Activated CD8-positive, alpha-beta memory T cell treated with anti-CD3 and anti-CD28 coated beads, Interleukin-2, amount 10 ng/mL, durations not matched to agents 7 days and 5 days (primary cell): ENCODE data around the gene RHEB. TPM values are rescaled to one million over a fixed set of nuclear protein-coding genes. Genes with fewer than 3 reads are reported as not detected.

Source experiments
- ATAC-seq: fragments of 150-1000 bp; cut with Tn5 transposase; one replicate; pipeline ENCODE4 v1.10.0; 2021; ENCODE audit warnings: moderate library complexity
- CTCF ChIA-PET: fragments of 350-600 bp; sonication (Branson Sonifier 250); formaldehyde crosslinking; loops from one replicate; lab custom pipeline; 2021; ENCODE audit warnings: antibody characterized with exemption; lab: Charles Lee
- DNase-seq: peaks from one replicate; pipeline ENCODE4 v3.0.0-alpha.2; 2020
- H3K27ac Mint-ChIP-seq: one replicate; pipeline ENCODE4 v1.8.0; 2021; ENCODE audit warnings: mild to moderate bottlenecking, mixed read lengths
- H3K27me3 Mint-ChIP-seq: one replicate; pipeline ENCODE4 v1.8.0; 2021; ENCODE audit warnings: mixed read lengths
- H3K36me3 Mint-ChIP-seq: one replicate; pipeline ENCODE4 v1.8.0; 2021; ENCODE audit warnings: mild to moderate bottlenecking, mixed read lengths
- H3K4me1 Mint-ChIP-seq: one replicate; pipeline ENCODE4 v1.8.0; 2021; ENCODE audit warnings: mixed read lengths
- H3K4me3 Mint-ChIP-seq: one replicate; pipeline ENCODE4 v1.8.0; 2021; ENCODE audit warnings: mild to moderate bottlenecking, moderate library complexity, mixed read lengths
- H3K9me3 Mint-ChIP-seq: one replicate; pipeline ENCODE4 v1.8.0; 2022; ENCODE audit warnings: low read depth, mixed read lengths
- total RNA-seq, 2 experiments: library from RNA; stranded (reverse); gene quantifications; one replicate each; pipeline ENCODE4 v1.2.3, GENCODE V29; 2021

RHEB gene
- total RNA-seq, 2 experiments from 2014 or later = 66.2 to 73.0 TPM

GRCh38 chr7:151469281-151469680 lies 50.4 kb downstream of the RHEB start:
- no peak overlapping the region for H3K27ac Mint-ChIP-seq
- no peak for ATAC-seq
- H3K9me3 Mint-ChIP-seq = no peaks in the 10 kb centered on the region
- H3K36me3 Mint-ChIP-seq = peaks cover 79% of the 10 kb centered on the region
- H3K27me3 Mint-ChIP-seq = no peaks in the 10 kb centered on the region
- no peak overlapping the region for H3K4me3 Mint-ChIP-seq
- no peak for DNase-seq
- peaks cover 42% of the 10 kb centered on the region for H3K4me1 Mint-ChIP-seq
- CTCF ChIA-PET = no interaction called here

GRCh38 chr7:151468217-151469018 lies 51.3 kb downstream of the RHEB start:
- Mint-ChIP-seq H3K36me3 (peaks cover 79% of the 10 kb centered on the region), H3K4me1 (peaks cover 37% of the 10 kb centered on the region), H3K27ac (no peak overlapping the region), H3K27me3 (no peaks in the 10 kb centered on the region), H3K9me3 (peaks cover 6% of the 10 kb centered on the region), H3K4me3 (no peak overlapping the region)
- no peak for ATAC-seq
- CTCF ChIA-PET = no interaction called here
- DNase-seq = no peak

GRCh38 chr7:151465169-151465568 lies 54.5 kb downstream of the RHEB start:
- peaks cover 9% of the 10 kb centered on the region for H3K4me1 Mint-ChIP-seq
- H3K36me3 Mint-ChIP-seq = peaks cover 78% of the 10 kb centered on the region
- CTCF ChIA-PET = interaction anchor here (1.0 kb wide), 1 partner anchor 13 kb away, joined by 3 read pairs; no protein-coding TSS in a partner anchor
- DNase-seq (no peak), ATAC-seq (no peak)
- peaks cover under 1% of the 10 kb centered on the region for H3K27me3 Mint-ChIP-seq
- H3K9me3 Mint-ChIP-seq = peaks cover 16% of the 10 kb centered on the region
- H3K4me3 Mint-ChIP-seq = no peak overlapping the region
- no peak overlapping the region for H3K27ac Mint-ChIP-seq

GRCh38 chr7:151462306-151462779 lies 57.4 kb downstream of the RHEB start:
- DNase-seq (no peak), ATAC-seq (no peak)
- no peak overlapping the region for H3K4me3 Mint-ChIP-seq
- H3K9me3 Mint-ChIP-seq = peaks cover 16% of the 10 kb centered on the region
- no peak overlapping the region for H3K27ac Mint-ChIP-seq
- CTCF ChIA-PET = no interaction called here
- peaks cover 50% of the 10 kb centered on the region for H3K36me3 Mint-ChIP-seq
- H3K4me1 Mint-ChIP-seq = peaks cover 2% of the 10 kb centered on the region
- H3K27me3 Mint-ChIP-seq = peaks cover 16% of the 10 kb centered on the region

- peaks cover 16% of the 10 kb centered on the region for H3K9me3 Mint-ChIP-seq
- ATAC-seq (no peak), DNase-seq (no peak)
- peaks cover 16% of the 10 kb centered on the region for H3K27me3 Mint-ChIP-seq
- H3K36me3 Mint-ChIP-seq = peaks cover 46% of the 10 kb centered on the region
- H3K27ac Mint-ChIP-seq = no peak overlapping the region
- H3K4me3 Mint-ChIP-seq = no peak overlapping the region
- CTCF ChIA-PET = no interaction called here
- peaks cover 6% of the 10 kb centered on the region for H3K4me1 Mint-ChIP-seq
Observed at GRCh38 chr7:151461942-151462230, 57.8 kb downstream of the RHEB start.

- CTCF ChIA-PET = interaction anchor here (1.0 kb wide), 1 partner anchor 13 kb away, joined by 3 read pairs; no protein-coding TSS in a partner anchor
- Mint-ChIP-seq H3K4me1 (peaks cover 6% of the 10 kb centered on the region), H3K27me3 (peaks cover 16% of the 10 kb centered on the region), H3K9me3 (peaks cover 16% of the 10 kb centered on the region), H3K27ac (no peak overlapping the region), H3K36me3 (peaks cover 44% of the 10 kb centered on the region), H3K4me3 (no peak overlapping the region)
- DNase-seq = no peak
- ATAC-seq = no peak
Observed at GRCh38 chr7:151461096-151461941, 58.4 kb downstream of the RHEB start.

- Mint-ChIP-seq H3K9me3 (peaks cover 16% of the 10 kb centered on the region), H3K4me3 (no peak overlapping the region), H3K27me3 (peaks cover 16% of the 10 kb centered on the region), H3K36me3 (peaks cover 35% of the 10 kb centered on the region), H3K4me1 (peaks cover 11% of the 10 kb centered on the region), H3K27ac (no peak overlapping the region)
- ATAC-seq = no peak
- no peak for DNase-seq
- CTCF ChIA-PET = interaction anchor here (1.0 kb wide), 1 partner anchor 12 kb away, joined by 3 read pairs; no protein-coding TSS in a partner anchor
Observed at GRCh38 chr7:151460474-151460855, 59.2 kb downstream of the RHEB start.

- CTCF ChIA-PET = interaction anchor here (1.0 kb wide), 1 partner anchor 12 kb away, joined by 3 read pairs; no protein-coding TSS in a partner anchor
- Mint-ChIP-seq H3K4me3 (no peak overlapping the region), H3K9me3 (peaks cover 16% of the 10 kb centered on the region), H3K36me3 (peaks cover 30% of the 10 kb centered on the region), H3K27me3 (peaks cover 16% of the 10 kb centered on the region), H3K27ac (no peak overlapping the region), H3K4me1 (peaks cover 12% of the 10 kb centered on the region)
- no peak for ATAC-seq
- DNase-seq = no peak
Observed at GRCh38 chr7:151459726-151460473, 59.8 kb downstream of the RHEB start.

- peaks cover 22% of the 10 kb centered on the region for H3K27me3 Mint-ChIP-seq
- H3K9me3 Mint-ChIP-seq = peaks cover 3% of the 10 kb centered on the region
- CTCF ChIA-PET = interaction anchor here (1.1 to 1.5 kb wide), 2 partner anchors 9 to 48 kb away, joined by 3 to 7 read pairs; no protein-coding TSS in a partner anchor
- H3K36me3 Mint-ChIP-seq = peaks cover 10% of the 10 kb centered on the region
- H3K4me3 Mint-ChIP-seq = no peak overlapping the region
- peaks cover 17% of the 10 kb centered on the region for H3K4me1 Mint-ChIP-seq
- DNase-seq = no peak
- no peak overlapping the region for H3K27ac Mint-ChIP-seq
- ATAC-seq = no peak
Observed at GRCh38 chr7:151457534-151457933, 62.2 kb downstream of the RHEB start.

GRCh38 chr7:151456782-151457181 lies 62.9 kb downstream of the RHEB start:
- H3K36me3 Mint-ChIP-seq = peaks cover 4% of the 10 kb centered on the region
- no peak for DNase-seq
- no peak overlapping the region for H3K27ac Mint-ChIP-seq
- peaks cover 28% of the 10 kb centered on the region for H3K27me3 Mint-ChIP-seq
- no peaks in the 10 kb centered on the region for H3K9me3 Mint-ChIP-seq
- H3K4me3 Mint-ChIP-seq = no peak overlapping the region
- CTCF ChIA-PET = interaction anchor here (1.1 to 1.5 kb wide), 2 partner anchors 9 to 49 kb away, joined by 3 to 7 read pairs; no protein-coding TSS in a partner anchor
- ATAC-seq = no peak
- peaks cover 17% of the 10 kb centered on the region for H3K4me1 Mint-ChIP-seq

- Mint-ChIP-seq H3K36me3 (peaks cover 4% of the 10 kb centered on the region), H3K27me3 (peaks cover 29% of the 10 kb centered on the region), H3K4me1 (peaks cover 17% of the 10 kb centered on the region), H3K27ac (no peak overlapping the region), H3K9me3 (no peaks in the 10 kb centered on the region), H3K4me3 (no peak overlapping the region)
- ATAC-seq = no peak
- CTCF ChIA-PET = interaction anchor here (1.5 kb wide), 1 partner anchor 8 kb away, joined by 7 read pairs; no protein-coding TSS in a partner anchor
- no peak for DNase-seq
Observed at GRCh38 chr7:151456276-151456675, 63.4 kb downstream of the RHEB start.

GRCh38 chr7:151455690-151456089 lies 64.0 kb downstream of the RHEB start:
- Mint-ChIP-seq H3K27me3 (peaks cover 35% of the 10 kb centered on the region), H3K36me3 (peaks cover 2% of the 10 kb centered on the region), H3K27ac (no peak overlapping the region), H3K9me3 (no peaks in the 10 kb centered on the region), H3K4me3 (no peak overlapping the region), H3K4me1 (peaks cover 17% of the 10 kb centered on the region)
- ATAC-seq (no peak), DNase-seq (no peak)
- CTCF ChIA-PET = no interaction called here
